Activated CD4-positive, alpha-beta T cell treated with anti-CD3 and anti-CD28 coated beads for 4 hours (primary cell): Measurements from ENCODE around the gene COL4A1.

ENCODE experiments used
- DNase-seq, 2 donors: peaks; one replicate each; pipeline ENCODE4 v3.0.0-alpha.2; 2020

The COL4A1 gene

DNA sequence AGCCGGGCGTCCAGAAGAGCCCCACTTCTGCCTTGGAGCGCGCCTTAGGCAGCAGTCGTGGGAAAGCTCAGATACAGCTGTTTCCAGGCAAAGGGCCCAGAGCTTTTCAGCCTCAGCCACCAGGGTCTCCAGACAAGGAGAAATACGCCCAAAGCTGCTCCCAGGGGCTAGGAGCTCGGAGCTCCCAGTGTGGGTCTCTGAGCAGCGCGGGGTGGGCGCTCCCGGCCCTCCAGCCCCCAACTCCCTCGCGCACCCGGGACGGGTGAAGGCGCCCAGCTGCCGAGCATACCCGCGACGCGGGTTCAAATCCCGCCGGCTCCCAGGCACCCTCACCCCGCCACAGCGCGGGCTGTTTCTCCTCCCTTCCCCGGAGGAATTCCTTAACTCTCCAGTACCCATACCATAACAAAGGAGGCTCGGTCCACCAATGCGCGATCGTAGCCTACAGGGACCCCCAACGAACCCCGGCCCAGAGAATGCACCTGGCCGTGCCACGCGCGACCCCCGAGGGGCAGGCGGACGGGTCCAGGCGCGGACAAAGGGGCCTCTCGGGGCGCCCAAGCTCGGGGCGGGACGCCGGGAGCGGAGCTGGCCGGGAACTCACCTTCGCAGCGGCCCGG is 507 bp downstream of the COL4A1 start:
- no peak for DNase-seq

DNA sequence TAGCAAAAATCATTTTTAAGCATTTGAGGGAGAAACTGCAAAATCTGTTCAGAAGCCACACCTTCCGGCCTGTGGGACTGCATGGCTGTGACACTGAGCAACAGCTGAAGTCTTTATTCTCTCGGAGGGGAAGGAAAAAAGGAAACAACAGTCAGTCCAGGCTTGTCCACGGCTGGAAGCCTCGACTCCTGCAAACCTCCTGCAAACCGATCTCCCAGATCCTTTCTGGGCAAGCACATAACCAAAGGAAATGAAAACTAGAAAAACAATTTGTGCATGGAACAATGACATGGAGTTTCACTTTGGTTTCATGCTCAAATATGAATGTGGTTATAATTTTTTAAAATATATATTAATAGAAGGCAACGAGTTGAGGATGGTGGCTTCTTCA is 1.0 kb downstream of the COL4A1 start:
- DNase-seq = no peak

DNA sequence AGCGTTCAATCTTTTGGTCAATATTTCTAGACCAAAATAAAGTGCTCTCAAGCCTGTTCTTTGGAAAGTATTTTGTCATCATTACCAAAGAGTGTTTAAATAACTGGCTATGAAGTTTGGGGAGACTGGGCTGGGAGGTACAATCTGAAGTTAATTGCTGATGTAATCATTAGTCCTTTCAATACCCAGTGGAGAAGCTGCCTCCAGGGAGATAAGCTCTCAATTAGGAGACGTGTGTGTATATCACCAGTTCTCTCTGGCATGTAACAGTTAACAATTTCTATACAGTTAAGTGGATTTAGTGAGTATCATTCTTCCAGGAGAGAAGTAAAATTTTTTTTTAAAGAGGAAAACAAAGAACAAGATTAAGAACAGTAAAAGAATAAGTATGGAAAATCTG is 1.4 kb downstream of the COL4A1 start:
- no peak for DNase-seq

DNA sequence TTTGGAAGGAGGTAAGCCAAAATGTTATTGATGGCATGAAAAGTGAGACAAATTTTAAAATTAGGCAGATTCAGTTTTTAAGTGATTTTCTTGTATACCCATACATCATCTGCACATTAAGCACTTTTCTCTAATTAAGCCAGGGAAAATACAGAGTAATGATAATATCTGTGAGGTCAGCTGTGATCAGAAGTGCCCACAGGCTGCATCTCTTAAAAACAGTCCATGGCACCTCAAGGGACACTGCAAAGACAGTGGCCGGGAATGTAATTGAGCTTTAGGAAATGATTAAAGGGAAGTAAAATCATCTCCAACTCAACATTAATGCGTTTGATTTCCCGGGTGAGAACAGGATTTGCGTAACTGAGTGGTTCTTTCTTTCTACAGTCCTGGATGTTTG is 2.0 kb downstream of the COL4A1 start:
- no peak for DNase-seq

DNA sequence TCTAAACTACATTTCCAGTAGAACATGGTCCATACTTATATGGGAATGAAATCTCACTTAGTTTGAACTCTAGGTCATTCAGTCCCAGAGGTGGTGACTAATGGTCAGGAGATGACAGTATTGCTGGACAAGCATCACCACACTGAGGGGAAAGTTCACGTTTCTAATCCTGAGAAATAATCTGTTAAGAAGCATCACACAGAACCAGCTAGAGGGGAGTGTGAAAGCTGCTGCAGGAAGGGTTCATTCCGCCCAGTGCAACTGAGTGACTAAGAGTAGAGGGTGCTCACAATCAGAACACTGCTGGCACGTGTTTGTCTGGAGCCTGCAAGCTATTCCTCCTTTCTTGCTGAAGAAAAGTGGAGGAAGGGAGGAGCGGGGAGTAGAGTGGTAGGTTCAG is 2.7 kb downstream of the COL4A1 start:
- DNase-seq = no peak

DNA sequence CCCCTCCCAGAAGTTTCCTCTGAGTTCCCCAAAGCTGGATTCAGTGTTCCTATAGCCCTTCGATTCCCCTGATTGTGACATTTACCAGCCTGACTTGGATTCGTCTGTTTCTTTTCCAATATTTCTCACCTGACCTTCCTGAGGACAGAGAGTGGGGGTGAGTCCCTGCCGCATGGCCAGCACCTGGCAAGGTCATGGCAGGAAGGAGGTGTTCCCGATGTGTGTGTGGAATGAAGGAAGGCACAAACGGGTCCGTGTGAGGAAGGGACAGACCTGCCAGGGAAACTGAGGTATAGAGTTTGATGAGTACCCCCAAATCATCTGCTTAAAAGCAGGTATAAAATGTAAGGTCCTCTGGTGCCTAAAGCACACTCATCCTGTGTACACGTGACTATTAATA is 3.3 kb downstream of the COL4A1 start:
- no peak for DNase-seq

DNA sequence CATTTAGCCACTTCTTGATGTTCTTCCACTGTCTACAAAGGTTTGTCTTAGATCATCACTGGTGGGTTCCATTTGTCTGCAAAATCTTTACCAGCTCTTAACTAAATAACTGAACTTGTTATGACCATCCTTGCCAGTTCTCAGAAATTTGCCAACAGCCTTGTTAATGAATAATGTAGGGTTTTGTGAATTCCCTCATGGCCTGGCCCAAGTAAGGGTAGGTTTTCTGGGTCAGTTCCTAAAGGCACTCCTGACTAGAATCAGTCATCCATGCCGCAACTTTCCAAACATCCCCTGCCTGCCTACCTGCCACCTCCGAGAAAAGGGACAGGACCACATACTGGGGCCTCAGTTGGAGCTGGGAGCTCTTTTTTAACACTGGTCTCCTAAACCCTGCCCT is 4.0 kb downstream of the COL4A1 start:
- no peak for DNase-seq

DNA sequence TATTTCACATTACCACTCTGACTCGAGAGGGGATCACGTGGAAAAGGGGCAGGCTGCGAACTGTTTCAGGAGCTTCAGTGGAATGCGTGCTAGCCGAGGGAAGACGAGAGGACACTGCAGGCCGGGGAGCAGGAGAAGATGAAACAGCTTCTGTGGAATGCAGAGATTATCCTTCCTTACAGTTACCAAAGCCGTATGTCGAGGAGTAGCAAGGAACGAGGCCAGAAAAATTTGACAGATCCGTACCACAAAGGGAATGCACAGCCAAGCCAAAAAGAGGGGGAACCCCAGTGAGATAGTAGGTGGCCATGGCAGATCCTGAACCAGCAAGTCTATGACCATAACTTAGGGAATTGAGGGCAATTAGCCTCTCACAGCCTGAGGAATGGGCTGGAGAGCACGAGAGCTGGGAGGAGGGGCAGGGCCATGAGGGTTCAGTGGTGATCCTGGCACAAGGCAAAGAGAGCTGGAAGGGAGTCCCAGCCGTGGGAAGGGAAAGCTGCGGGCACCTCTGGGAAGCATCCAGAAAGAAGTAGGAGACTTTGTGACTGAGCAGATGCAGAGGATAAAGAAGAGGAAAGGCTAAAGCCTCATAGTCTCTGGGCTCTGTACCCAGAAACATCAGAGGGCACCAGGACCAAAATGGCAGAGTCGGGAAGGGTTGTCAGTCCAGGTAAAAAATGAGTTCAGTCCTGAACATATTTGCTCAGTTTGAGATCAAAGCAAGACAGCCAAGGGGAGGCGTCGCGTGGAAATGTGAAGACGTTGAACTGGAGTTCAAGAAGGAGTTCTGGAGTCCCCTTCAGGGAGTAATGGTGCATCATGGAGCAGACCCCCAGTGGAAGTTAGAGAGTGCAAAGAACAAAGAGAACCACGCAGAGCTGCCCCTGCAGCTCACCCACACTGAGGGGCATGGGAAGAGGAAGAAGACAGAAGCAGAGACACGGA is 5.1 kb downstream of the COL4A1 start:
- DNase-seq = no peak

DNA sequence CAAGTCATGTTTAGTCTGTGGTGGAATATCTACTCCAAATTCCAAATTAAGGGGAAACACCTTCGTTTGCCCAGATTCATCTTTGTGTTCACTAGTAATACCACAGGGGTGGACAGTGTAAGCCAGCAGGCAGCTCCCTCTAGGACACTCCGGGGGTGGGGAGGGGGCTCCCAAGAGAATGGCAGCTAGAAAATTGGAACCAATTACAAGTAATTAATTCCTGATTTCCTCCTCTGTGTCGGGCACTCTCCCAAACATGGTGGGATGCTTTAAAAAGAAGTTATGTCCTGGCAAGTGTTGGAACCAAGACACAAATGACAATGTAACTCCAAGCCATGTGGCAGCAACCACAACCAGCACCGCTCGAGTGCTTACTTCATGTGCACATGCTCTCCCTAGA is 5.9 kb downstream of the COL4A1 start:
- no peak for DNase-seq

DNA sequence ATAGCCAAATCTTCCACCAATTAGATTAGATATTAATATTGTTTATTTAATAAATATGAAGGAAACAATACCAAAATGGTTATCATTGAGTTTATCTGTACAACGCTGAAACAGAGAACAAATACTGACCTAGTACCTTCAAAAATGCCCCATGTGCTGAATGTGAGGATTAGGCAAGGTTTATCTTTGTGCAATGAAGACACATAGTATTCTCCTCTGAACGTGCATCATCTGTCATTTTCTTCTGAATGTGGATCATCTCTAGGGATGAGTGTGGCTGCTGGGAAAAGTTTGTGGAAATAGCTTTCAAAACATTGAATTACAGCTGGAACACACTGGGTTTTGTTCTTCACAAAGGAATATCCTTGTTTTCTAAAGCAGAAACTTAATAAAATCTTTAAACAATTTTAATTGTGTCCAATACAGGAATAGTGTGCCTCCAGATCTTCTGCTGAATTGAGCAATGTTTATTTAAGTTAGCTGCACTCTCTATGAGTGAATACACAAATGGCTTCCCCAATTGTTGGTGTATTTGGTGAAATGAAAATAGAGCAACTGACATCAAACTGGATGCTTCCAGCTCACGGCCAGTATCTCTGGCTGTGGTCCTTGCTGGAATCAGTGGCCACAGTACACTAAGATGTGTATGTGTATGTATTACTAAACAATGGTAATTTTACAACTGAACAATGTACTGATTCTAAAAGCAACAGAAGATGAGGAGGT is 6.7 kb downstream of the COL4A1 start:
- no peak for DNase-seq

DNA sequence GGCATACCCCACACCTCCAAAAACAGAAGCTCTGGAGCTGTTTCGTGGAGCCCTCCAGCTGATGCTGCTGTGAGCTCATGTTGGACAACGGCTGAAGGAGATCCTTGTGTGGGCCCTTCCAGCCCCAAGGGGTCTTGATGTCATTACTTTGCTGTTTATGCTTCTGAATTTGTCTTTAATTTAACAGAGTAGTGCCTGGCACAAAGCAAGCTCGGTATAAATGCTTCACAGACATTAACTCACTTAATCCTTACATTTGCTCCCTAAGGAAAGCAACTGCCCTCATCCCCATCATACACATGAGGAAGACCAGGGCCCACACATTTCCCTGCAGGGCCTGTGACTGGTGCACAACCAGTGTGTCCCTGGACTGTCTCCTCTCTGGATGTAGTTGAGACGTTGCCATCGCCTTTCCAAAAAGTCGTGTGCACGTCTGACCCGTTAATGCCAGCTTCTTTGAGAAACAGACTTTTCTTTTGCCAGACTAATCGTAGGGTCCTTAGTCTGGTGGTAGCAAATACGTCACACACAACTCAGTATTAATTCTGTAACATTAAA is 7.6 kb downstream of the COL4A1 start:
- no peak for DNase-seq

DNA sequence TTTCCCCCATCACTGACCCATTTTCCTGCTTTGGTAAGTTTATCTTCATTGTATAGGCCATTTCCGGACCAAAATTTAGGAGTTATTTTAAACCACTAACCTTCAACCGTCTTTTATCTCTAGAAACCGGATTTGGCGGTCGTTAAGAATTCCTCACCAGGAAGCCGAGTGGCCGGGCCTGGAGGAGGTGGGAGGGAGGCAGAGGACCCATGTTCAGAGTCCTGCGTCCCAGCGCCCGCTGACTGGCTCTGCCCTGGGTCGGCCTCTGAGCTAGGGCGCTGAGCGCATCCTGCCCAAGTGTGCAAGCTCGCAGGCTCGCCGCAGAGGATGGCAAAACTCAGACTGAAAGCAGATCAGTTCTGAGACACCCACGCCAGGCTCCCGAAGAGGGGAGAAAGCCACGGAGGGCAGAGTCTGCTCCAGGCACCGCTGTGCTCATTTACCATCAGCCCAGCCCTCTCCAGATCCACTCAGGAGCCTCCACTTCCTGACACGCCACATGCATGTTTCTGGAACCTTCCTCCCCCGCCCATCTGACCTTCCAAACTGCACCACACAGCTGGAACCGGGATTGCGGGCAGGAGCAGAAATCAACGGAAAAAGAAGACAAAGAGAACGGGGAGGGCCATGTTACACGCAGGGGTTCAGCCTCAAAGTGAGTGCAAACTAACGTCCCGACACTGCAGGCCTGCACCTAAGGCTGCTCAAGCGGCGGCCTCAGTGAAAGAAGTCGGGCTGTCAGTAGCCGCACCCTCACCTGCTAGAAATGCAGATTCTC is 8.3 kb downstream of the COL4A1 start:
- DNase-seq = no peak

DNA sequence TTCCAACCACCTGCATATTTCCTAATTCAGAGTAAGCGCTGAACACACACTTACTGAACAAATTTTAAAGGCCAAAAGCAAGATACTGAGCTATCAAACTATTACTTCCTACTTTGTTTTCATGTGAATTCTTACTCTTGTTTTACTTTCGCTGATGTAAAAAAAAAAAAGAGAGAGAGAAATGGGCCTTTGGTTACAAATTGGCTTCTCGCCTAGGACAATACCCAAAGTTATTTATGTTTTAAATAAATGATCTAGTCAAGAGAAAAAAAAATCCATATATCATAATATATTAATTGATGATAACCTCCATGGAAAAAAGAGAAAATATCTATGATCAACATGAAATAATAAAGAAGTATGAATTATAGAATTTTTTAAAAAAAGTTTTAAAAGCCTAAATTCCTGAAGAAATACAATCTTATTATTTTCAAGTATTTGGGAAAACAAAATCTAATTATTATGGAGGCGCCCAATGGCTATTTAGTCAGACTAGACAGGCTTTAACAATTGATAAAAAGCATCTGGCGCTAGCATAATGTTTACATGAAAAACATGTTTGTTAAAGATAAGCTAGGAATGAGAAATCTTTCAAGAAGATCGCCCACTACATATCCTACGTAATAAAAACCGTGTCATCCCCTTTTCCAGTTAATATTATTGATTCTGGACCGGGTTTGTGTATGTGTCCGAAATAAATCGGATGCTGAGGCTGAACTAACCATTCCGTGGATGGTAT is 9.0 kb downstream of the COL4A1 start:
- DNase-seq = no peak

DNA sequence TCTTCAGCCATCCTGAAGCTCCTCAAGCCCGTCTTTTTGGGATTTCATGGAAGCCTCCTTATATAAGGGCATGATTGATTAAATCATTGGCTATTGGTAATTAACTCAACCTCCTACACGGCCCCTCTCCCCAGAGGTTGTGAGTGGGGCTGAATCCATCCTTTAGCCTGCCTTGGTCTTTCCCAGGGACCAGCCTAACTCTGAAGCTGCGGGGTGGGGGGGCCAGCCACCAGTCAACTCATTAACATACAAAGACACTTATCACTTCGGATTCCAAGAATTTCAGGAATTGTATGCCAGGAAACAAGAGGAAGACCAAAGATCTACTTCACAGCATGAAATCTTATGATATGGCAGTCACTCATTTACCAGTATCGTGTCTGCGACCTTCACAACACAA is 9.9 kb downstream of the COL4A1 start:
- DNase-seq = no peak

DNA sequence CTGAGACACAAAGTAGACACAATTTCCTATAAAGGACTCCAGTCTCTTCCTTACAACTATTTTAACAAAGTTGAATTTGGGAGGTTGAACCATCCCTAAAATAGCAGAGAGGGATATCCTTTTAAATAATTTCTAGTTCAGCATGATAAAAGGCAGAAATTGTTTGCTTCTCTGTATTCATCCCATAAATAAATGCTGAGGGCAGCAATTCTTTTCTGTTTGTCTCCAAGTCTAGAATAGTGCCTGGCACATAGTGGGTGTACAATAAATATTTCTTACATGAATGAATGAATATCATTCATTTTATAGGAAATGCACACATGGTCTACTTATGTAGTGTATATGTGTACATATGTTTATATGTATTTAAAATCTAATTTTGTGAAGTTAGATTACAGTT is 12.3 kb downstream of the COL4A1 start:
- no peak for DNase-seq

DNA sequence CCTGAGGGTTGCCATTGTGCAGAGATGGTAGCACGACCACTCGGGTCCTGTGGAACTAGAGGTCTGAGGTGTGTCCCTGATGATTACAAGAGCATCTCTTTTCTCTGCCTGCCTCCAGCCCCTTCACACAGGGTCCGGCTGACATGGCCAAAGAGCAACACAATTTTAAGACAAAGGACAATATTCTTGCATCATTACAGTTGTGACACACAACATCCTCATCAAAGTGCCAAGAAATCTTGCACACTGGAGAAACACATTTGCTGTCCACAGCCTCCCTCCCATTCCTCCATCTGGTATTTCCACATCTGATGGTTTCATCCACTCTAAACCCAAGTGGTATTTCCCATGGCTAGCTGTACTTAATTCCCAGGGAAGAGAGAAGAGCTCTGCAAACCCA is 12.8 kb downstream of the COL4A1 start:
- DNase-seq = no peak

DNA sequence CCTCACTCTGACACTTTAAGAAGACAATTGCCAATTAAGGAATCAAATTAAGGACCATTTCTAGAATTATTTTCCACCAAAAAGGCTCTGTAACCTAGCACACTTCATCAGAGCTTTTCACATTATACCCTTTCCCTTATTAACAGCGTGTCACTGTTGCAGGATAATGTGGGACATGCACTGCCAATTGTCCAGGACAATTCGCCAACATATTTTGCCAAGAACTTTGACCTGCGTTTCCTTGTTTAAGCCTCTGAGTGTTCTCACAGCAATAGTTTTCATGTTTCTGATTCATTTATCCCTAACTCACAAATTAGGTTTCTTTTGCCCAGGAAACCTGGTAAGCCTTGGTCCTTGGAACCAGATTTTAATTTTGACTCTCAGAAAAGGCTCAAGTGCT is 13.3 kb downstream of the COL4A1 start:
- no peak for DNase-seq

DNA sequence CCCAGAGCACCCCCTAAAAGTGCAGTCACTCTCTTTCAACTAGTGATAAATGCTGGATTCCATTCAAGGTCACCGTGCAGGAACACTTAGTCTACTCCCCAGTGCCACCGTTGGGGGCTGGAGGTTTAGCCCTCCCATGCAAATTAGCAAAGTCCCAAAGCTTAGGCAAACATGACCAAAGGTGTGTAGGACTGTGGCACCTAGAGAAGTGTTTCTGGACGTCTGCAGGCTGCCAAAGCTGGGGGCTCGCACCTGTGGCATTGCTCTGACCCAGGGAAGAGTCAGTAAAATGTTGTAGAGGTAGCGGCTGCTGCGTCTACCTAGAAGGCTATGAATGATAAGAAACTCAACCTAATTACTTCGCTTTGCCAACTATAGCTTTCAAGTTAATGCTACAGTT is 13.9 kb downstream of the COL4A1 start:
- DNase-seq = no peak

DNA sequence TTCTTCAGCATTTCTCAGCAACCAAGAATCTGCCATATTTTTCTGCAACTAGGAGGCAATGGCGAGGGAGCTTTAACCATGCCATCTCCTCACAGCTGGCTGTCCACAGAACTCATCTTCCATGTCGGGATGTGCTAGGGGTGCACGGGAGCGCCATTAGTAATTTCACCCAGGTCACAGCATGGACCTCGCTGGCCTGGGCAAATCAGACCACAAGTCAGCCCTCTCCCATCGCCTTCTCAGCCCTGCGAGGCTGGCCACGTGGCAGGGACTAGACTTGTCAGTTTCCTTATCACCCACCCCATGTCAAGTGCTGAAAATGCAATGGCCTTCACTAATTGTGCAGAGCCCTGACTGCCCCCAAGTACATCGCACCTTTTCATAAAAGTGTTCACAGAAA is 15.7 kb downstream of the COL4A1 start:
- DNase-seq = no peak

DNA sequence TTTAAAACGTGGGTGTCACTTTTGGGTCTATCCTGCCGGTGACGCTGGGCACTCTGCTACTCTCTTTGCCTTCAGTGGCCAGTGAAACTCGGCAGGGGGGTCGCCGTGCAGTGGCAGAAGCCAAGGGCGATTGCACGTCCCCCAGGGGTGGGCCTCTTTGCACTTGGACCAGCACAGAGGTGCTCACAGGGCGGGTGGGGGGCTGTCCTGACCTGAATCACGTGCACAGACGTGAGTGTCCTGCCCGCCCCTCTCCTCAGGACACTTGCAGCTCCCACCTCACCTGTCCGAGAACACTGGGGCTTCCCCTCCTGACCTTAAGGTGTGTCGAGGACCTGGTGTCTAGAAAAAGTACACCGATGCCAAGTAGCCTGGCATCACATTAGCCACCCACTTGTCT is 16.1 kb downstream of the COL4A1 start:
- no peak for DNase-seq

DNA sequence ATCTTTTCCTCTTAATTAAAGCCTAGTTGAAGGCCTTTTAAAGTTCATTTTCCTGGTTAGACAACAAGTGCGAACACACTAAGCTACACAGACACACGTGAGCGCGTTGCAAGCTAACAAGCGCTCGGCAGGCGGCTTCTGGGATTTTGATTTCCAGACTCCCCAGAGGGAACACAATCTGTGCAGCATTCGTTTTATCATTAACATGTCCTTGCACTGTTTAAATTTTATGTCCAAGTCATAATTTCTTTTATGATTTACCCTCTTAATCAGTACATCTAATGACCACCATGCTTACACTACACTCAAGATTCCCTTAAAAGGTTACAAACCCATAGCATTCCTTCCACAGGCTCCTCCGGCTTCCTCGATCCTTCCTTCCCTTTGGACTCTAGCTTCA is 16.8 kb downstream of the COL4A1 start:
- DNase-seq = no peak

DNA sequence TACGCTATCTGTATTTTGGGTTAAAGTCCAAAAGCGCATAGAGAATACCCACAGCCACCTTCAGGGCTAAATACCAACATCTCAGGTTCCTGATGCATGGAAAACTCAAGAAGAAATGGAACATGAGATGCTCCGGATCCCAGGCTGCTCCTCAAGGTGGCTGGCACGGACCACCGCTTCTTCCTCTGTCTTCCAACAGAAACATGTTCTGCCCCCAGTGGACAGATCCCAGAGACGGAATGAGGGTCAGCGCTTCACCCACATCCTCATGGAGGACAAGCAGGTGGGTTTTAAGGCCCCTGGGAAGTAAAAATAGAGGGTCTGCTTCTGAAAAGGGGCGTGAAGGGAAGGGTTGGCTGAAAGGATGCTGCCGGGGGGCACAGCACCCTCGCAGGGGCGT is 17.3 kb downstream of the COL4A1 start:
- no peak for DNase-seq
